Activated CD4-positive, alpha-beta T cell treated with anti-CD3 and anti-CD28 coated beads for 4 hours (primary cell): ENCODE data around the gene CSTF2T.
A peak's percentile ranks its signal among the peaks of the same experiment; 100 is the strongest.

Experiments used
- DNase-seq, 2 donors: peaks; one replicate each; pipeline ENCODE4 v3.0.0-alpha.2; 2020

CSTF2T gene, protein sequence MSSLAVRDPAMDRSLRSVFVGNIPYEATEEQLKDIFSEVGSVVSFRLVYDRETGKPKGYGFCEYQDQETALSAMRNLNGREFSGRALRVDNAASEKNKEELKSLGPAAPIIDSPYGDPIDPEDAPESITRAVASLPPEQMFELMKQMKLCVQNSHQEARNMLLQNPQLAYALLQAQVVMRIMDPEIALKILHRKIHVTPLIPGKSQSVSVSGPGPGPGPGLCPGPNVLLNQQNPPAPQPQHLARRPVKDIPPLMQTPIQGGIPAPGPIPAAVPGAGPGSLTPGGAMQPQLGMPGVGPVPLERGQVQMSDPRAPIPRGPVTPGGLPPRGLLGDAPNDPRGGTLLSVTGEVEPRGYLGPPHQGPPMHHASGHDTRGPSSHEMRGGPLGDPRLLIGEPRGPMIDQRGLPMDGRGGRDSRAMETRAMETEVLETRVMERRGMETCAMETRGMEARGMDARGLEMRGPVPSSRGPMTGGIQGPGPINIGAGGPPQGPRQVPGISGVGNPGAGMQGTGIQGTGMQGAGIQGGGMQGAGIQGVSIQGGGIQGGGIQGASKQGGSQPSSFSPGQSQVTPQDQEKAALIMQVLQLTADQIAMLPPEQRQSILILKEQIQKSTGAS

DNA sequence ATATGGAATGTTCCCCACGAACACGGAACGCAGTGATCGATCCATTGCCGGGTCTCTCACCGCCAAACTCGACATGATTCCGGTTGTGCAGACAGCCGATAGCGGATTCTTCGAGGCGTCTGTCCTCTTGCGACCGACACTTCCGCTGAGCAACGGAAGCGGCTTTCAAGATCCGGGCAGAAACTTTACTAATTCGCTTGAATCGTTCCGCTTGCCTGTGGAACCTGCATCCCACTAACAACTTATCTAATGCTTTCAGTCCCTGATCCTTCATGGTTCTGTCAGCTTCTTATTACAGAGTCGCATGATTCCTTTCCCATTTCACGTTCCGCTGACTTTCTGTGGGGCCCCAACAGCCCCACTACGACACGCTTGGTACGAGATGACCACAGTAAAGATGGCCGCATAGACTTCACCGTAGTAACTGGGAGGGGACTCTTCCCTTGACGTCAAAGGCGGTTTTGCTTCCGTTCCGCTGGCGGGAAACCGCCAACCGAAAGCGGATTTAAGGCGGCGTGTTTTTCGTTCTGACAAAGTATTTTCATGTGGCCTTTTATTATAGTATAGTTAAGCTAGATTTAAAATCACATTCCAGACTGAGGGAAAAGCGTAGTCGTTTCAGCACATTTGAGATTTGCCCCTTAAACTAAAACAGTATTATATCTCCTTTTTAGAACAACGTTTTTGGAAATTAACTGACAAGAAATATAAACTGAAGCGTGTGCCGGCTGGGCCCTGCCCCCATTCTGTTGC is at the start of gene CSTF2T:
Gene CSTF2T (minus strand): TSS at position 121 of the 753 bp plus-strand sequence. CDS start 46 bp downstream, at position 75.
- peak; percentile 88 to 92 for DNase-seq

DNA sequence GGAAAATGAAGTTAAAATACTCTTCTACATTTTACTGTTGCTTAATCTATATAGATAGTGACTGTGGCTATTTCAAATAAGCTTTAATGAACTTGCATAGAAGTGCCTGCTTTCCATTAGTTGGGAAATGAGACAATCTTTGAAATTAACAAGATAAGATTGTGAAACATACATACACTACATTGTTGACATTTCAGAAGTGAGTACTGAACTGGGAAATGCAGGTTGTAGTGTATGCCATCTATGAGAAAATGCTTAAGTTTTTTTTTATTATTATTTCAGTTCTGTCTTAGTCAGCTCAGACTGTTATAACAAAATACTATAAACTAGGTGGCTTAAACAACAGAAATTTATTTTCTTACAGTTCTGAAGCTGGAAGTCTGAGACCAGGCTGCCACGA is 49.6 kb upstream of the CSTF2T start:
- no peak for DNase-seq

GRCh38 chr10:51747216-51747615 is 47.8 kb upstream of the CSTF2T start:
- no peak for DNase-seq

DNA sequence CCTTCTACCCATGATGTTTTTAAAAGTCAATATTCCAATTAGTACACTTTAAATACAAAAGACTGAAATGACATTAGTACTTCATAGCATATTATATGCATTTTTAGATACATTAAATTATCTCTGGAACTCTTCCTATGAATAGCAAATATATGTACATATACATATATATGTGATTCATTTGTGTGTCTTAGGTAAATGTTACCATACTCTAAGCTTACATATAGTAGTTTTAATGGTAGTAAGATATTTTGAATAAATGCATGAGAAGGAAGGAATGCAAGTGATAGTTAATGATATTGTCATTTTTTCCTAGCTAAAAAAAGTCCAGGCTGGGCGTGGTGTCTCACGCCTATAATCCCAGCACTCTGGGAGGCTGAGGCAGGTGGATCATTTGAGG is 46.0 kb upstream of the CSTF2T start:
- DNase-seq = no peak

- DNase-seq = no peak
These were observed 45.0 kb upstream of the CSTF2T start for GRCh38 chr10:51744235-51745000.

DNA sequence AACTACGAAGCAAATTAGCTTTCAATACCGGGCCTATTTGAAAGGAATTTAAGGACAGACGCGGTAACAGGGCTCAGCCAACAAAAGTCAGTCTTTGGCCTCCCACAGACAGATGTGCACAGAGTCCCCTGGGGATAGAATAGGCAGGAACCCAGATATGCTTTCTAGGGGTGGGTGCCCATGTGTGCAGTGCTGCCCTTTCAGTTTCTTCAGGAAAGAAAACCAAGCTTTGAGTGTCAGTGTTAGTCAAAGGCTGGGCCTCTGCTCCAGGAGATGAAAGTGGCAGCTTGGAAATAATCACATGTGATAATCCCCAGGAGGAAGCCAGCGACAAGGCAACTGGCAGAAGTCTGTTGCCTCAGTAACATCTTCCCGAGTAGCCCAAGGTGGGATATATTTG is 43.8 kb upstream of the CSTF2T start:
- no peak for DNase-seq

- no peak for DNase-seq
These were observed 33.7 kb upstream of the CSTF2T start for GRCh38 chr10:51733057-51733456.

DNA sequence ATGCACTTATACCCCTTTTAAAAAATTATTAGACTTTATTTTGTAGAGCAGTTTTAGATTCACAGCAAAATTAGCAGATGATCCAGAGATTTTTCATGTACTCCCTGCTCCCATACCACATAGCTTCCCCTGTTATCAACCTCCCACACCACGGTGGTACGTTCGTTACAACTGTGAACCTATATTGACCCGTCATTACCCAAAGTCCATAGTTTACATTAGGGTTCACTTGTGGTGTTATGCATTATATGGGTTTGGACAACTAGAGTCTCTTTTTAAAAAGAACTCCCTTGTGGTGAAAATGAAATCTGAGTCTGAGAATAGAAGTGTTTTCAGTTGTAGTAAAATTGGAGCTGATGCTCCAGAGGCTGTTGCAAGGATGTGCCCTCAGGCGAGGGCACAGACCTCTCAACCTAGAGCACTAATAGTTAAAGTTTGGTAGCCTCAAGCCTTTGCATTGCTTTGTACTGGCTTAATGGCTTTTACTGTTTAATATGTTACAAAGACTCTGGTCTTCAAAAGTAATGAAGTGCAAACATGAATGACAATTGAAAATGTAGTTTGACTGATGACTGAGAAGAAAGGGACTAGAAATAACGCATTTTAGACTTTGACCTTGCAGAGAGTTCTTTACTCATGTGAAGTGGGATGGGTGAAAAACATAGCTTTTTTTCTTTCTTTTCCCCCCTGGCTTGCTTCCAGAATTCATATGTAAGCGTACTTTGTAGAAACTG is 30.6 kb upstream of the CSTF2T start:
- no peak for DNase-seq

GRCh38 chr10:51724038-51724437 is 24.6 kb upstream of the CSTF2T start:
- DNase-seq = no peak

GRCh38 chr10:51718804-51719291 is 19.5 kb upstream of the CSTF2T start:
- DNase-seq = no peak

GRCh38 chr10:51716981-51717380 is 17.6 kb upstream of the CSTF2T start:
- no peak for DNase-seq

- no peak for DNase-seq
These were observed 12.1 kb upstream of the CSTF2T start for GRCh38 chr10:51711519-51711891.

GRCh38 chr10:51709324-51709972 is 10.1 kb upstream of the CSTF2T start:
- DNase-seq = no peak

GRCh38 chr10:51708609-51709008 is 9.2 kb upstream of the CSTF2T start:
- DNase-seq = no peak

DNA sequence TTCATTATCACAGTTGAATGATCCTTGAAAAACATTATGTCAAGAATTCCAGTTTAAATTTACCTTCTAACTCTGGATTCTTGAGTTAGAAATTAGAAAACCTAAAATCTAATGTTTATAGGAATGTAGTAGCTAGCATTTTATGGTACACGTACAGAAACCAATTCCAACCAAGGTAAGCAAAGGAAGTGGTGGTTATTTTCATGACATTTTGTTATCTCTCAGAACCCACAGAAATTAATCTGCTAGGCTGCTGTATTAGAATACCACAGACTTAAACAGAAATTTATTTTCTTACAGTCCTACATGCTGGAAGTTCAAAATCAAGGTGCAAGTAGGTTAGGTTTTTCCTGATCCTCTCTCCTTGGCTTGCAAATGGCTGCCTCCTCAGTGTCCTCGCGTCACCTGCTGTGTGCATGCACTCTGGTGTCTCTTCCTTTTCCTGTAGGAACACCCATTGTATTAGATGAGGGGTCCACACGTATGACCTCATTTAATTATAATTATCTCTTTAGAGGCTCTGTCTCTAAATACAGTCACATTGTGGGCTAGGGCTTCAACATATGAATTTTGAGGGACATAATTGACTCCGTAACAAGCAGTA is 8.5 kb upstream of the CSTF2T start:
- DNase-seq = no peak

DNA sequence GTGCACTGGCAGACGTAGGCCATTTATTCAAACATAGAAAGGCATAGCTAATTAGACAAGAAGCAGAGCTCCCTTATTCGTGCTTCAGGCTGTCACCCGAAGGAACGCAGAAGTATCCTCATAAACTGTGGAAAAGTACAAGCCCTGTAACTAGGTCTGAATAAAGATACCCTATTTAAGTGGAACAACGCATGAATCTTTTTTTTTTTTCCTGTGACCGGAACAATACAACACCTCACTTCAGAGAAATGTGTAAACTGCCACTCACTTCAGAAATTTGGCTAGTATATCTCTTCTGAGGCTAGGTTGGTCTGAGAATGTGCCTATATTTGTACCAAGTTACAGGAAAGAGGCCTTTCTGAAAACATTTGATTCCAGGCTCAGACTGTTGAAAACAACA is 8.0 kb upstream of the CSTF2T start:
- DNase-seq = no peak

- no peak for DNase-seq
These were observed 6.8 kb upstream of the CSTF2T start for GRCh38 chr10:51706225-51706624.

- no peak for DNase-seq
These were observed 6.4 kb upstream of the CSTF2T start for GRCh38 chr10:51705774-51706173.

- DNase-seq = peak; percentile 9 to 26
These were observed 928 bp upstream of the CSTF2T start for GRCh38 chr10:51700228-51700817.

DNA sequence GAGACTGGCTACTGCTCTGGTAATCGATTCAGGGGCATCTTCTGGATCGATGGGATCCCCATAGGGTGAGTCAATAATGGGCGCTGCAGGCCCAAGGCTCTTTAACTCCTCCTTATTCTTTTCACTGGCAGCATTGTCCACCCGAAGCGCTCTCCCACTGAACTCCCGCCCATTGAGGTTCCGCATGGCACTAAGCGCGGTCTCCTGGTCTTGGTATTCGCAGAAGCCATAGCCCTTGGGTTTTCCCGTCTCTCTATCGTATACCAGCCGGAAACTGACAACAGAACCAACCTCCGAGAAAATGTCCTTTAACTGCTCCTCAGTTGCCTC is 285 bp downstream of the CSTF2T start:
- DNase-seq = peak in 1 of 2 donors; percentile 1
